Measurements from ENCODE around the gene RABGAP1L.

DNA sequence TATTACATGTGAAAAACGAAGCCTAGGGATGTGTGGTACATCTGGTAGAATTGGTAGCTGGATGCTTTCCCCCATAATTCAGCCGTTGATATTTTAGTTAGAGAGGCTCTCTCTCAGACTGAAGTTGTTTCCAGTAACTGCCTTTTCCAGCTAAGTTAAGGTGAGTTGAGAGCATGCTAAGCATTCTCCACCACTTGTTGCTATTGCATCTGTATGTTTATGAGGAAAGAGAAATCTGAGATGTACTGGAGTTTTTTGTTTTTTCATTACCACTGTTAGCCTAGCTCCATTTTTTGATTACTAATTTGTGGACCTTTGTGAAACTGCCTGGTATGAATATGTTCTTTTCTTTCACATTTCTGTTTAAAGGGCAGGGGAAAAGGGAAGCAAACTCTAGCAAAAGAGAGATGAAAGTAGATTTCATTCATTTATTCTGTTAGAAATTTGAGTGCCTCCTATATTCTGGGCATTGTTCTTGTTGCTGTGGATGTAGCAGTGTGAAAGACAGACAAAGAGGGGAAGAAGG is 650.5 kb downstream of the RABGAP1L start:
- TF ChIP-seq YY1 (IDR thresholded peaks at IDR 0.05): no peak
- TF ChIP-seq, protein P1, sequence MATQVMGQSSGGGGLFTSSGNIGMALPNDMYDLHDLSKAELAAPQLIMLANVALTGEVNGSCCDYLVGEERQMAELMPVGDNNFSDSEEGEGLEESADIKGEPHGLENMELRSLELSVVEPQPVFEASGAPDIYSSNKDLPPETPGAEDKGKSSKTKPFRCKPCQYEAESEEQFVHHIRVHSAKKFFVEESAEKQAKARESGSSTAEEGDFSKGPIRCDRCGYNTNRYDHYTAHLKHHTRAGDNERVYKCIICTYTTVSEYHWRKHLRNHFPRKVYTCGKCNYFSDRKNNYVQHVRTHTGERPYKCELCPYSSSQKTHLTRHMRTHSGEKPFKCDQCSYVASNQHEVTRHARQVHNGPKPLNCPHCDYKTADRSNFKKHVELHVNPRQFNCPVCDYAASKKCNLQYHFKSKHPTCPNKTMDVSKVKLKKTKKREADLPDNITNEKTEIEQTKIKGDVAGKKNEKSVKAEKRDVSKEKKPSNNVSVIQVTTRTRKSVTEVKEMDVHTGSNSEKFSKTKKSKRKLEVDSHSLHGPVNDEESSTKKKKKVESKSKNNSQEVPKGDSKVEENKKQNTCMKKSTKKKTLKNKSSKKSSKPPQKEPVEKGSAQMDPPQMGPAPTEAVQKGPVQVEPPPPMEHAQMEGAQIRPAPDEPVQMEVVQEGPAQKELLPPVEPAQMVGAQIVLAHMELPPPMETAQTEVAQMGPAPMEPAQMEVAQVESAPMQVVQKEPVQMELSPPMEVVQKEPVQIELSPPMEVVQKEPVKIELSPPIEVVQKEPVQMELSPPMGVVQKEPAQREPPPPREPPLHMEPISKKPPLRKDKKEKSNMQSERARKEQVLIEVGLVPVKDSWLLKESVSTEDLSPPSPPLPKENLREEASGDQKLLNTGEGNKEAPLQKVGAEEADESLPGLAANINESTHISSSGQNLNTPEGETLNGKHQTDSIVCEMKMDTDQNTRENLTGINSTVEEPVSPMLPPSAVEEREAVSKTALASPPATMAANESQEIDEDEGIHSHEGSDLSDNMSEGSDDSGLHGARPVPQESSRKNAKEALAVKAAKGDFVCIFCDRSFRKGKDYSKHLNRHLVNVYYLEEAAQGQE (IDR thresholded peaks at IDR 0.05): no peak
- TF ChIP-seq, protein P2, sequence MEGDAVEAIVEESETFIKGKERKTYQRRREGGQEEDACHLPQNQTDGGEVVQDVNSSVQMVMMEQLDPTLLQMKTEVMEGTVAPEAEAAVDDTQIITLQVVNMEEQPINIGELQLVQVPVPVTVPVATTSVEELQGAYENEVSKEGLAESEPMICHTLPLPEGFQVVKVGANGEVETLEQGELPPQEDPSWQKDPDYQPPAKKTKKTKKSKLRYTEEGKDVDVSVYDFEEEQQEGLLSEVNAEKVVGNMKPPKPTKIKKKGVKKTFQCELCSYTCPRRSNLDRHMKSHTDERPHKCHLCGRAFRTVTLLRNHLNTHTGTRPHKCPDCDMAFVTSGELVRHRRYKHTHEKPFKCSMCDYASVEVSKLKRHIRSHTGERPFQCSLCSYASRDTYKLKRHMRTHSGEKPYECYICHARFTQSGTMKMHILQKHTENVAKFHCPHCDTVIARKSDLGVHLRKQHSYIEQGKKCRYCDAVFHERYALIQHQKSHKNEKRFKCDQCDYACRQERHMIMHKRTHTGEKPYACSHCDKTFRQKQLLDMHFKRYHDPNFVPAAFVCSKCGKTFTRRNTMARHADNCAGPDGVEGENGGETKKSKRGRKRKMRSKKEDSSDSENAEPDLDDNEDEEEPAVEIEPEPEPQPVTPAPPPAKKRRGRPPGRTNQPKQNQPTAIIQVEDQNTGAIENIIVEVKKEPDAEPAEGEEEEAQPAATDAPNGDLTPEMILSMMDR (IDR thresholded peaks at IDR 0.05; ENCODE audit: low read depth, low read length, missing input control): no peak
- TF ChIP-seq TAF1 (conservative IDR thresholded peaks at IDR 0.05): no peak
- TF ChIP-seq, protein P3, sequence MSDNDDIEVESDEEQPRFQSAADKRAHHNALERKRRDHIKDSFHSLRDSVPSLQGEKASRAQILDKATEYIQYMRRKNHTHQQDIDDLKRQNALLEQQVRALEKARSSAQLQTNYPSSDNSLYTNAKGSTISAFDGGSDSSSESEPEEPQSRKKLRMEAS (IDR thresholded peaks at IDR 0.05): no peak
- no peak for TF ChIP-seq GABPA (IDR thresholded peaks at IDR 0.05 in 1 of 2, conservative IDR thresholded peaks at IDR 0.05 in 1 of 2)
- no peak for TF ChIP-seq JUND (IDR thresholded peaks at IDR 0.05)
- no peak for TF ChIP-seq RAD21 (IDR thresholded peaks at IDR 0.05)
- no peak for TF ChIP-seq RXRA (IDR thresholded peaks at IDR 0.05)

Data from liver (tissue), 3 donors.